ENCODE data around the gene OR5K3. TPM values are rescaled to one million over a fixed set of nuclear protein-coding genes. Genes with fewer than 3 reads are reported as not detected.

Gene OR5K3
- total RNA-seq, 1 donor, result not detected

- DNase-seq (ENCODE audit: low read depth in 2 of 3, low spot score in 2 of 3), result no peak
Measured at GRCh38 chr3:98432575-98432974, 42.1 kb downstream of the OR5K3 start.

GRCh38 chr3:98433764-98434163 lies 43.3 kb downstream of the OR5K3 start:
- no peak for DNase-seq (ENCODE audit: low read depth in 2 of 3, low spot score in 2 of 3)

- DNase-seq (ENCODE audit: low read depth in 2 of 3, low spot score in 2 of 3), result no peak
Measured at GRCh38 chr3:98434412-98434811, 43.9 kb downstream of the OR5K3 start.

- DNase-seq (ENCODE audit: low read depth in 2 of 3, low spot score in 2 of 3), result no peak
Measured at GRCh38 chr3:98440283-98440682, 49.8 kb downstream of the OR5K3 start.

Other genes starting within 250 kb of the OR5K3 start
- not detected for gene OR5H14, start 243.2 kb upstream of the OR5K3 start, total RNA-seq
- not detected for gene OR5H15, start 224.0 kb upstream of the OR5K3 start, total RNA-seq
- not detected for gene OR5H6, start 126.4 kb upstream of the OR5K3 start, total RNA-seq
- gene OR5H2, start 108.2 kb upstream of the OR5K3 start, total RNA-seq, result not detected
- not detected for gene OR5K4, start 36.8 kb upstream of the OR5K3 start, total RNA-seq
- not detected for gene OR5K1, start 72.5 kb downstream of the OR5K3 start, total RNA-seq
- not detected for gene OR5K2, start 107.0 kb downstream of the OR5K3 start, total RNA-seq
- gene CLDND1, start 132.2 kb downstream of the OR5K3 start, total RNA-seq, result 64.6 TPM
- gene GPR15, start 141.3 kb downstream of the OR5K3 start, total RNA-seq, result not detected
- 20.5 TPM for gene CPOX, start 202.9 kb downstream of the OR5K3 start, total RNA-seq